BJ (cell line): ENCODE data around the gene COL27A1. TPM values are rescaled to one million over a fixed set of nuclear protein-coding genes. Genes with fewer than 3 reads are reported as not detected.

Source experiments
- CTCF ChIA-PET: fragments of 350-600 bp; formaldehyde crosslinking; extraction: SDS; loops from one replicate; lab custom pipeline; 2021; ENCODE audit warnings: antibody characterized with exemption, inconsistent platforms; lab: Yijun Ruan, JAX
- POLR2A ChIA-PET: fragments of 300-600 bp; sonication (Branson Sonifier 250); formaldehyde crosslinking; extraction: SDS; loops from one replicate; lab custom pipeline; 2021; ENCODE audit warnings: antibody characterized with exemption; lab: Charles Lee
- DNase-seq: peaks from one replicate; pipeline ENCODE4 v3.0.0-alpha.2; 2011; ENCODE audit warnings: low read depth
- H3K27me3 ChIP-seq: 2 replicates; pipeline ENCODE4 v1.6.0; 2011; ENCODE audit warnings: low read length; ENCODE audit not compliant: control insufficient read depth, insufficient read depth
- H3K36me3 ChIP-seq: 2 replicates; pipeline ENCODE4 v1.5.1; 2011; ENCODE audit warnings: low read length; ENCODE audit not compliant: control insufficient read depth, insufficient read depth
- H3K4me3 ChIP-seq: 2 replicates; pipeline ENCODE4 v1.5.1; 2011; ENCODE audit warnings: low read depth, mild to moderate bottlenecking, control low read depth, low read length
- CTCF ChIP-seq: IDR thresholded peaks from 2 replicates; pipeline ENCODE4 v1.5.1; 2011; ENCODE audit warnings: low read depth, mild to moderate bottlenecking, control low read depth, inconsistent platforms, low read length, moderate library complexity; ENCODE audit not compliant: insufficient read depth
- polyA plus RNA-seq: library from polyadenylated mRNA; depleted of rRNA; stranded (reverse); fragments of >200 nt; gene quantifications from 2 replicates; pipeline ENCODE4 v1.2.3, GENCODE V29; 2011

Gene COL27A1
- polyA plus RNA-seq, 1 experiment = 16.6 TPM

- Histone ChIP-seq H3K27me3 (peaks cover 18% of the 10 kb centered on the region), H3K4me3 (no peak overlapping the region), H3K36me3 (no peaks in the 10 kb centered on the region)
- POLR2A ChIA-PET = no interaction called here
- no peak for DNase-seq
- CTCF ChIA-PET = interaction anchor here (1.1 to 2.1 kb wide), 3 partner anchors 25 to 175 kb away, joined by 3 to 6 read pairs (median 4); no protein-coding TSS in a partner anchor
- TF ChIP-seq CTCF = no peak
Observed at GRCh38 chr9:114115654-114116125, 39.6 kb upstream of the COL27A1 start.

GRCh38 chr9:114116126-114116747 is 39.1 kb upstream of the COL27A1 start:
- CTCF ChIA-PET = interaction anchor here (1.1 to 2.1 kb wide), 3 partner anchors 24 to 175 kb away, joined by 3 to 6 read pairs (median 4); no protein-coding TSS in a partner anchor

GRCh38 chr9:114117614-114117995 is 37.7 kb upstream of the COL27A1 start:
- H3K27me3 ChIP-seq = peaks cover 23% of the 10 kb centered on the region

More at GRCh38 chr9:114116126-114116747, 39.1 kb upstream of the COL27A1 start:
- POLR2A ChIA-PET = no interaction called here
- H3K36me3 ChIP-seq = no peaks in the 10 kb centered on the region
- DNase-seq = no peak
- H3K4me3 ChIP-seq = no peak overlapping the region
- no peak for TF ChIP-seq CTCF
- H3K27me3 ChIP-seq = peaks cover 20% of the 10 kb centered on the region

GRCh38 chr9:114117996-114118830 is 37.1 kb upstream of the COL27A1 start:
- Histone ChIP-seq H3K36me3 (no peaks in the 10 kb centered on the region), H3K4me3 (no peak overlapping the region), H3K27me3 (peaks cover 23% of the 10 kb centered on the region)
- ChIA-PET POLR2A (no interaction called here), CTCF (interaction anchor here (0.9 to 2.4 kb wide), 2 partner anchors 10 to 173 kb away, joined by 3 to 10 read pairs; no protein-coding TSS in a partner anchor)
- TF ChIP-seq CTCF = no peak
- no peak for DNase-seq

More at GRCh38 chr9:114117614-114117995, 37.7 kb upstream of the COL27A1 start:
- DNase-seq = no peak
- ChIA-PET POLR2A (no interaction called here), CTCF (interaction anchor here (2.4 kb wide), 1 partner anchor 9 kb away, joined by 10 read pairs; no protein-coding TSS in a partner anchor)
- H3K4me3 ChIP-seq = no peak overlapping the region
- TF ChIP-seq CTCF = no peak
- no peaks in the 10 kb centered on the region for H3K36me3 ChIP-seq
